HEK293 (cell line): Measurements from ENCODE around the gene GATA1.
A peak's percentile ranks its signal among the peaks of the same experiment; 100 is the strongest.

Experiments
- CTCF ChIA-PET: fragments of 350-600 bp; formaldehyde crosslinking; extraction: SDS; loops from one replicate; lab custom pipeline; 2021; ENCODE audit warnings: antibody characterized with exemption; lab: Yijun Ruan, JAX
- POLR2A ChIA-PET: fragments of 300-600 bp; formaldehyde crosslinking; extraction: SDS; loops from one replicate; lab custom pipeline; 2020; ENCODE audit warnings: antibody characterized with exemption, inconsistent platforms; lab: Yijun Ruan, JAX
- H3K27ac ChIP-seq: fragments of 200-500 bp; sonication (Bioruptor generic); 2 replicates; pipeline ENCODE4 v1.5.1; 2014; ENCODE audit warnings: low read depth, low read length, control low read depth, inconsistent platforms; ENCODE audit errors: extremely low read depth
- H3K36me3 ChIP-seq, 2 experiments: fragments of 200-500 bp in 1 of 2; sonication (Bioruptor generic) in 1 of 2; 1 replicate in 1 of 2; 2 replicates in 1 of 2; pipeline ENCODE4 v1.5.1; 2014 to 2017; ENCODE audit warnings: inconsistent platforms in 2 of 2, low read length in 2 of 2; ENCODE audit not compliant: control insufficient read depth in 2 of 2, insufficient read depth in 1 of 2
- H3K4me1 ChIP-seq: fragments of 200-500 bp; sonication (Bioruptor generic); 2 replicates; pipeline ENCODE4 v1.5.1; 2014; ENCODE audit warnings: mild to moderate bottlenecking, low read length, inconsistent platforms; ENCODE audit not compliant: control insufficient read depth, insufficient read depth
- H3K4me3 ChIP-seq: 2 replicates; pipeline ENCODE4 v1.5.1; 2011; ENCODE audit warnings: low read depth, mild to moderate bottlenecking, control low read depth, low read length, moderate library complexity
- H3K9me3 ChIP-seq: fragments of 200-500 bp; sonication (Bioruptor generic); 2 replicates; pipeline ENCODE4 v1.5.1; 2014; ENCODE audit warnings: low read depth, low read length, inconsistent platforms; ENCODE audit not compliant: control insufficient read depth, insufficient read depth
- BCL6B ChIP-seq: fragments of 450-650 bp; formaldehyde crosslinking; IDR thresholded peaks from 2 replicates; pipeline ENCODE4 v1.5.1; 2017; ENCODE audit warnings: missing biosample characterization, missing genetic modification characterization
- EGR2 ChIP-seq: fragments of 450-650 bp; formaldehyde crosslinking; IDR thresholded peaks from 2 replicates; pipeline ENCODE4 v1.5.1; 2016; ENCODE audit warnings: low read depth, missing biosample characterization, missing genetic modification characterization
- GLI2 ChIP-seq: fragments of 450-650 bp; formaldehyde crosslinking; IDR thresholded peaks from 2 replicates; pipeline ENCODE4; 2017; ENCODE audit warnings: missing biosample characterization, missing genetic modification characterization, low read depth, borderline replicate concordance
- GLI4 ChIP-seq: fragments of 450-650 bp; formaldehyde crosslinking; IDR thresholded peaks from 2 replicates; pipeline ENCODE4 v1.5.1; 2016; ENCODE audit warnings: missing biosample characterization, missing genetic modification characterization
- HIC1 ChIP-seq: fragments of 450-650 bp; formaldehyde crosslinking; IDR thresholded peaks from 2 replicates; pipeline ENCODE4 v1.5.1; 2016; ENCODE audit warnings: missing biosample characterization, missing genetic modification characterization
- IKZF3 ChIP-seq: fragments of 450-650 bp; IDR thresholded peaks from 2 replicates; pipeline ENCODE4 v1.5.0; 2018; ENCODE audit warnings: missing biosample characterization, mild to moderate bottlenecking, missing genetic modification characterization, moderate library complexity
- PRDM6 ChIP-seq: fragments of 450-650 bp; formaldehyde crosslinking; IDR thresholded peaks from 2 replicates; pipeline ENCODE4 v1.5.1; 2017; ENCODE audit warnings: missing biosample characterization, missing genetic modification characterization
- SCRT1 ChIP-seq: fragments of 450-650 bp; formaldehyde crosslinking; IDR thresholded peaks from 2 replicates; pipeline ENCODE4 v1.5.1; 2016; ENCODE audit warnings: missing biosample characterization, missing genetic modification characterization, borderline replicate concordance
- ZBTB11 ChIP-seq: fragments of 450-650 bp; formaldehyde crosslinking; conservative IDR thresholded peaks from 2 replicates; pipeline ENCODE4 v1.5.1; 2016; ENCODE audit warnings: low read depth, missing biosample characterization, missing genetic modification characterization
- ZNF174 ChIP-seq: fragments of 450-650 bp; formaldehyde crosslinking; IDR thresholded peaks from 2 replicates; pipeline ENCODE4 v1.5.0; 2017; ENCODE audit warnings: missing biosample characterization, mild to moderate bottlenecking, missing genetic modification characterization
- ZNF2 ChIP-seq: fragments of 450-650 bp; formaldehyde crosslinking; IDR thresholded peaks from 2 replicates; pipeline ENCODE4 v1.5.1; 2016; ENCODE audit warnings: missing biosample characterization, missing genetic modification characterization
- ZNF350 ChIP-seq: fragments of 450-650 bp; formaldehyde crosslinking; IDR thresholded peaks from 2 replicates; pipeline ENCODE4 v1.5.0; 2017; ENCODE audit warnings: missing biosample characterization, mild to moderate bottlenecking, missing genetic modification characterization
- ZNF366 ChIP-seq: fragments of 450-650 bp; formaldehyde crosslinking; conservative IDR thresholded peaks from 2 replicates; pipeline ENCODE4 v1.5.1; 2016; ENCODE audit warnings: missing biosample characterization, missing genetic modification characterization
- ZNF394 ChIP-seq: fragments of 450-650 bp; formaldehyde crosslinking; IDR thresholded peaks from 2 replicates; pipeline ENCODE4 v1.5.1; 2016; ENCODE audit warnings: missing biosample characterization, missing genetic modification characterization, mild to moderate bottlenecking, moderate library complexity, borderline replicate concordance
- ZNF596 ChIP-seq: fragments of 450-650 bp; IDR thresholded peaks from 2 replicates; pipeline ENCODE4 v1.5.0; 2018; ENCODE audit warnings: missing biosample characterization, mild to moderate bottlenecking, missing genetic modification characterization, moderate library complexity
- ZNF621 ChIP-seq: fragments of 450-650 bp; formaldehyde crosslinking; IDR thresholded peaks from 2 replicates; pipeline ENCODE4 v1.5.1; 2017; ENCODE audit warnings: missing biosample characterization, missing genetic modification characterization
- ZNF658 ChIP-seq: fragments of 450-650 bp; formaldehyde crosslinking; IDR thresholded peaks from 2 replicates; pipeline ENCODE4; 2016; ENCODE audit warnings: missing biosample characterization, missing genetic modification characterization
- ZNF776 ChIP-seq: fragments of 450-650 bp; formaldehyde crosslinking; IDR thresholded peaks from 2 replicates; pipeline ENCODE4 v1.5.0; 2017; ENCODE audit warnings: missing biosample characterization, missing genetic modification characterization, borderline replicate concordance
- ZSCAN16 ChIP-seq: fragments of 450-650 bp; formaldehyde crosslinking; IDR thresholded peaks from 2 replicates; pipeline ENCODE4 v1.5.1; 2016; ENCODE audit warnings: missing biosample characterization, missing genetic modification characterization
- ZSCAN30 ChIP-seq: fragments of 450-650 bp; IDR thresholded peaks from 2 replicates; pipeline ENCODE4 v1.5.1; 2018; ENCODE audit warnings: missing biosample characterization, mild to moderate bottlenecking, missing genetic modification characterization, moderate library complexity
- ZXDB ChIP-seq: fragments of 450-650 bp; formaldehyde crosslinking; IDR thresholded peaks from 2 replicates; pipeline ENCODE4 v1.5.1; 2016; ENCODE audit warnings: missing biosample characterization, missing genetic modification characterization

GATA1 gene

GRCh38 chrX:48784726-48785125 is 1.7 kb upstream of the GATA1 start:
- no peak for TF ChIP-seq ZNF394
- no peak for TF ChIP-seq GLI2 (tag by site-specific recombination)
- TF ChIP-seq SCRT1 (tag by site-specific recombination), result no peak
- no peak for TF ChIP-seq IKZF3 (tag by site-specific recombination)
- TF ChIP-seq ZNF2 (tag by site-specific recombination), result no peak
- TF ChIP-seq ZNF658 (tag by site-specific recombination), result no peak
- no peak for TF ChIP-seq ZNF174 (tag by site-specific recombination)
- TF ChIP-seq, all 188 proteins: peak for 0
- no peaks in the 10 kb centered on the region for H3K9me3 ChIP-seq
- no peaks in the 10 kb centered on the region for H3K4me1 ChIP-seq
- CTCF ChIA-PET, result no interaction called here
- no peaks in the 10 kb centered on the region for H3K36me3 ChIP-seq
- H3K4me3 ChIP-seq, result no peak overlapping the region
- POLR2A ChIA-PET, result no interaction called here
- H3K27ac ChIP-seq, result no peak overlapping the region

GRCh38 chrX:48785186-48785539 is 1.2 kb upstream of the GATA1 start:
- POLR2A ChIA-PET, result no interaction called here
- no peak overlapping the region for H3K4me3 ChIP-seq
- CTCF ChIA-PET, result no interaction called here
- no peaks in the 10 kb centered on the region for H3K4me1 ChIP-seq
- no peaks in the 10 kb centered on the region for H3K36me3 ChIP-seq
- H3K27ac ChIP-seq, result no peak overlapping the region
- H3K9me3 ChIP-seq, result no peaks in the 10 kb centered on the region
- TF ChIP-seq ZNF350 (tag by site-specific recombination) (no peak), ZBTB11 (tag by site-specific recombination) (no peak), ZNF596 (tag by site-specific recombination) (no peak), ZXDB (no peak), GLI4 (tag by site-specific recombination) (no peak), ZSCAN16 (tag by site-specific recombination) (no peak), PRDM6 (tag by site-specific recombination) (no peak), ZNF174 (tag by site-specific recombination) (no peak), ZNF776 (tag by site-specific recombination) (no peak), ZSCAN30 (tag by site-specific recombination) (no peak), ZNF621 (tag by site-specific recombination) (no peak)

- Histone ChIP-seq H3K36me3 (no peaks in the 10 kb centered on the region), H3K27ac (no peak overlapping the region), H3K4me1 (no peaks in the 10 kb centered on the region), H3K9me3 (no peaks in the 10 kb centered on the region), H3K4me3 (no peak overlapping the region)
- POLR2A ChIA-PET, result no interaction called here
- TF ChIP-seq ZNF174 (tag by site-specific recombination) (no peak), HIC1 (no peak), BCL6B (no peak), ZNF366 (tag by site-specific recombination) (peak; percentile 51; the same call in 1 of the 2 replicates), EGR2 (peak; percentile 57; the same call in 1 of the 2 replicates)
- TF ChIP-seq, all 188 proteins: peak for 2
- CTCF ChIA-PET, result no interaction called here
These were observed 713 bp upstream of the GATA1 start for GRCh38 chrX:48785540-48786214.
